NCI-H345 treated with DMSO at 0.1 percent for 48 hours (cell line): Measurements from ENCODE around the gene TTC22.
"Not testable (repeated sequence)": the region's sequence is repeated elsewhere in the genome, so short reads cannot be mapped to it uniquely, and the experiment has no call there.

Experiments used
- DNase-seq: peaks from one replicate; lab custom pipeline; 2025; ENCODE audit not compliant: unreplicated experiment; lab: John Stamatoyannopoulos, UW

TTC22 gene

GRCh38 chr1:54787604-54788003 is 13.5 kb downstream of the TTC22 start:
- no peak for DNase-seq

DNA sequence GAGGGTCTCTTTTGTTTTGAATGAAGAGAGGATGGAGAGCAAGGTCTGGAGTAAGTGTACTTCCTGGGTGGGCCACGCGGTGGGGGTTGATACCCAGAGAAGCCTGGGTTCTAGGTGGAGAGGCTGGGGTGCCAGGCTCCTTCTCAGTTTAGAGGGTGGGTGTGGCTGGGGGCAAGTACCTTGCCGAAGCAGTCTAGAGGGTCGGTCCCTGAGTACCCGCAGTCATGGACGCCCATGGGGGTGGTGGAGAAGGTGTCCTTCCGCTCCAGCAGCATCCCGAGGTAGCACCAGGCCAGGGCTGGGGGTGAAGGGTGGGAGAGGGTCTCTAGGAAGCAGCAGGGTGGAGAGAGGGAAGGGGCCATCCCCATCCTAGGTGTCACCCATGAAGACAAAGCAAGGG is 14.3 kb downstream of the TTC22 start:
- no peak for DNase-seq

- no peak for DNase-seq
These were observed 17.1 kb downstream of the TTC22 start for GRCh38 chr1:54784066-54784465.

DNA sequence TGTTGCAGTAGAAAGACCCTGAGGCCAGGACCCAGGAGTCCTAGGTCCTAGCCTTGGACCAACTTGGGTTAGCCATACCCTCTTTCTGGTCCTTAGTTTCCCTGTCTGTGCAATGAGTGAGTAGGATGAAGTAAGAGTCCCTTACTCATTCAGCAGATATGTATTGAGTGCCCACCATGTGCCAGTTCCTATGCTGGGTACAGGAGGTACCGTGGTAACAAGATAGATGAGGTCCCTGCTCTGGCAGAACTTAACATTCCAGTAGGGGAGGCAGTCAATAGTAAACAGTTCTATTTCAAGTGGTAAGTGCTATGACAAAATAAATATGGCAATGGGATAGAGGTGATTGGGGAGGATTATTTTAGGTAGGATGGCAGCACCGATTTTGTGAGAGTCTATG is 18.5 kb downstream of the TTC22 start:
- no peak for DNase-seq

DNA sequence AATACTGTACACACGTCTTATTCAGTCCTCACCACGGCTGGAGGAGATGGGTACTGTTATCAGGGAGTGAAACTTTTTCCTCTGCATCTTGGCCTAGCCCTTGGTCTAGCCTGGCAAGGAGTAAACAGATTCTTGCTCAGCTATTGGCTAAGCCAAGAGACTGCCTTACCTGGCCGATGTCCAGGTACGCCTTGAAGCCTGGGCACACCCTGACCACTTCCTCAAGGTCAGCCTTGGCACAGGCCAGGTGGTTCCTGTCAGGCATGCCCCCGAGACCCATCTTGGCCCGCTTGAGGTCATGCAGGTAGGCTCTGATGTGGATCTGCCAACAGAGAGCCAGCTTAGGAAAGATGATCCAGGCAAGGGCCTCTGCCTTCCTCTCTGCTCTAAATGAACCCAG is 19.0 kb downstream of the TTC22 start:
- no peak for DNase-seq

DNA sequence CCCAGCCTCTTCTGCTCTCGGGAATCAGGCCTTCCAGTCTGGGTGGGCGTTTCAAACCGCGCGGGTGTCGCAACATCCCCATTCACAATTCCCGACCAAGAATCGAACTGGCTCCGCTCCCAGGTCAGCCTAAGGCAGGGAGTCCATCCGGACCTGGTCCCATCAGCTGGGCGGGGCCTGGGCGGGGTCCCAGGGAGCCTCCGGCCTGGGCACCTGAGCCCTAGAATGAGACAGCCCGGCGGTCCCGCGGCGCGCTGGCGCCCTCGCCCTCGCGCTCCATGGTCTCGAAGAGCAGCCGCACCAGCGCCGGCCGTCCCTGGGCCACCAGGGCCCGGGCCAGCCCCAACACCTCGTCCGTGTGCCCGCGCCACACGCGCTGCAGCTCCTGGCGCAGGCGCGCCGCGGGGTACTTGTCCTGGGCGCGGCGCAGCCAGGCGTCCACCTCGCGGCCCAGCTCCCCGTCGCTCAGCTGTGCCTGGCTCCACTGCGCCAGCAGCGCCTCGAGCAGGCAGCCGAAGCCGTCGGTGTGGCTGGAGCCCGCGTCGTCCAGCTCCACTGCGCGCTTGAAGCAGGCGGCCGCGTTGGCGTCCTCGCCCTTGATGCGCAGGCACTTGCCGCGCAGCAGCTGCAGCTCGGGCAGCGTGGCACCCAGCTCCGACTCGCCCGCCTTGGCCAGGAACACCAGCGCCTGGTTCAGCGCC is 19.9 kb downstream of the TTC22 start:
- DNase-seq: no peak

DNA sequence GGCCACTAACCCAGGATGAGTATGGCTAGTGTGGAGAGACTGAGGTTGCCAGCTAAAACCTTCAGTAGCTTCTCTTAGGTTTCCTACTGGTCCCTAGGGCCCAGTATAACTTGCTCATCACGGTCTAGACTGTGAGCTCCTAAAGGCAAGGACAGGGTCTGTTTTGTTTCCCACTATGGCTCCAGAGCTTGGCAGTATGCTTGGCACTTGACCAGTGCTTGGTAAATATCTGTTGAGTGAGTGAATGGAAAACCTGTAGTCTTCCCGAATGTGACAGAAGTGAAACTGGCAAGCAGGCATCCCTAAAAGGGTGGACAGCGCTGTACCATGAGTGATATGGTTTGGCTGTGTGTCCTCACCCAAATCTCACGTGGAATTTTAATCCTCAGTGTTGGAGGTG is 23.7 kb downstream of the TTC22 start:
- DNase-seq: no peak

DNA sequence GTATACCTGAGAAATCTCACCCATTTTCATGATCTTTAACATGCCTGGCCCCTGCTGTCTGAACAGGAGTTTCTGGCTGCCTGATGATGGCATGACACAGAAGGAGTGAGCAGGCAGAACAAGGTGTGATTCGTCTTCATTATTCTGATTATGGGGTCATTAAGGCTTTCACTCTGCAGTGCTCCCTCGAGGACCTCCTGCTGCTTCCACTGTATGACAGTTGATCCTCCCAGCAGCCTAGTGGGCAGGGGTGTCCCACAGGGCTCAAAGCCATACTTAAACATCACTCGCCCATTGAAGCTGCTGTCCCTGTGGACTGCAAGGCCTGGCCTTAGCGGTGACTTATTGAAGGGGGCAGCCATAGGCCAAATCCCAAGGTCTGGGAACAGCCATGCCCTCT is 24.1 kb downstream of the TTC22 start:
- no peak for DNase-seq

DNA sequence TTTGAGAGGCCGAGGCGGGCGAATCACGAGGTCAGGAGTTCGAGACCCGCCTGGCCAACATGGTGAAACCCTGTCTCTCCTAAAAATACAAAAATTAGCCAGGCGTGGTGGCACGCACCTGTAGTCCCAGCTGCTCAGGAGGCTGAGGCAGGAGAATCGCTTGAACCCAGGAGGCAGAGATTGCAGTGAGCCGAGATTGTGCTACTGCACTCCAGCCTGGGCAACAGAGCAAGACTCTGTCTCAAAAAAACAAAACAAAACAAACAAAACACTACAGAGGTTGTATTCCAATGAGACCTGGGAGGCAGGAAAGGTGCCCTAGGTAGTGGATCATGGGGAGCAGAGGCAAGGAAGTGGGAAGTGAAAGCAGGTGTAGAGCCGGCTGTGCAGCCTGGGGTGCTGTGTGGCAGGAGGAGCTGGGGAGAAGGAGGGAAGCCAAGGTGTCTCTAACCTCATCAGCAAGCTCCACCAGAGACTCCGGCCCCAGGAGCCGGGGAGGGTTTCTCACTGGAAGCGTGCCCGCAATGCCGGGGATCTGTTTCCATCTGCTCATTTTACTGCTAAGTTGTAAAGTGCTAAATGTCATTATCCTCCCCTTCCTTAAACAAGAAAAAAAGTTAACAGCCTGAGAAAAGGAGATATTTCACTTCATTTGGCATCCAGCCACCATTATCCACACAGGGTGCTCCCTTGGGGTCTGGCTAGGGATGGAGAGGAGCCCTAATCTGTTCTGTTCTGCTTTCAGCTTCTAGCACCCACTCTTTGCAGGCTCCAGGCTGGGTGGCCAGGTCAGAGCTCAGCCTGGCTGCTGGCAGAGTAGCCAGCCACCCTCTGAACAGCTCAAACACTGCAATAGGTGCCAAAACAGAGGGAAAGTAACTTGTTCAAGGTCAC is 25.0 kb downstream of the TTC22 start:
- DNase-seq: not testable (repeated sequence)

- DNase-seq: no peak
These were observed 26.2 kb downstream of the TTC22 start for GRCh38 chr1:54774820-54775498.

DNA sequence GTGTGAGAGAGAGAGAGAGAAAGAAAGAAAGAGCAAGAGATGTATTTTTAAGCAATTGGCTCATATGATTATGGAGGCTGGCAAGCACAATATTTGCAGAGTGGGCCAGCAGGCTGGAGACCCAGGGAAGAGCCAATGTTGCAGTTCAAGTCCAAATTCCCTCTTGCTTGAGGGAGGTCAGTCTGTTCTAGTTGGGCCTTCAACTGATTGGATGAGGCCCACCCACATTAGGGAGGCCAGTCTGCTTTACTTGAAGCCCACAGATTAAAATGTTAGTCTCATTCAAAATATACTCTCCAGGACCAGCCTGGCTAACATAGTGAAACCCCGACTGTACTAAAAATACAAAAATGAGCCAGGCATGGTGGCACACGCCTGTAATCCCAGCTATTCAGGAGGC is 28.2 kb downstream of the TTC22 start:
- DNase-seq: no peak

GRCh38 chr1:54768093-54768492 is 33.0 kb downstream of the TTC22 start:
- DNase-seq: no peak

DNA sequence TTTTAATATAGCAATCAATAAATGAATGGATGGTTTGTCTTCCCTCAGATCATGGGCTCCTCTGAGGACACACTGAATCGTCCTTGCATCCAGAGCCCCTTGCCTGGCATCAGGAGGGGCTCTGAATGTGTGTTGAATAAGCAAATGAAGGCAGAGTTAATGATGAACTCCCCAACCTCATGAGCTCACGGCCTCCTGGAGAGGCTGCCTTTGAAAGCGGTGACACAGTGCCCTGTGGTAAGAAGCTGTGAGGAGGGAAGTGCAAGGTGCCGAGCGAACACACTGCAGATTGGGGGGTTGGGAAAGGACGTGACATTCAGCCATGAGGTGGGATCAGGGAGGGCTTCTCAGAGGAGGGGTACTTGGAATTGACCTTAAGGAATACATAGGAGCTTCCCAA is 33.6 kb downstream of the TTC22 start:
- no peak for DNase-seq

DNA sequence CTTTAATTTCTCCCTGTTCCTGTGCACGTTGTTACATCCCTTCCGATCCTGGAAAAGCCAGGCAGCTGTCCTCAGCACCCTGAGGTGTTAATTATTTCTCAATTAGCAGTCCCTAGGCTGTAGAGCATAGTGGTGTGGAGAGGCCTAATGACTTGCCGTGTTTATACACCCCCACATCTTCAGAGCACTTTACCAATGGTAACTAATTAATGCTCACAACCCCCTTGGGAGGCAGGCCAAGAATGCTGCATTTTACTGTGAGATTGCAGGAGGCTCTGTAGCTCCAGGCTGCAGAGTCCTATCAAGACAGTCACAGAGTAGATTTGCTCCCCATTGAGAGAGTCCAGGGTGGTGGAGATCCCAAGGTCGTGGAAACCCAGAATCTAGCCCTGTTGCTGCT is 34.4 kb downstream of the TTC22 start:
- no peak for DNase-seq

DNA sequence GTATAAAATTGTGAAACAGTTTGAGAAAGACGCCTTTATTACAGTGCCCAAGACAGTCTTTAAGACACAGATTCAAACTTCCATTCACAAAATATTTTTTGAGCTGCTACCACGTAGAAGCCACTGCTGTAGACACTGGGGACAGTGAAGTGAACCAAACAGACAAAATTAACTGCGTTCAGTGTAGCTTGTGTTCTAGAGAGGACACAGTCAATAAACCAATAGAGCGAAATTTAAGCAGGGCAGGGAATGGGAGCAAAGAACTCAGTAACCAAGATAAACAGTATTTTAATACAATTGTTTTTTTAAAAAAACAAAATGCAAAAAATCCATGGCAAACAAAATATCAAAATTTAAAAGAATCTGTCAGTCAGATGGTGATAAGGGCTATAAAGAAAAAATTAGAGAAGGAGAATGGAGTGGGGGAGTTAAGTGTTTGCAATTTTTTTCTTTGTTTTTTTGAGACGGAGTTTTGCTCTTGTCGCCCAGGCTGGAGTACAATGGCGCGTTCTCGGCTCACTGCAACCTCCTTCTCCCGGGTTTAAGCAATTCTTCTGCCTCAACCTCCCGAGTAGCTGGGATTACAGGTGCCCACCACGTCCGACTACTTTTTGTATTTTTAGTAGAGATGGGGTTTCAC is 36.1 kb downstream of the TTC22 start:
- DNase-seq: no peak

- DNase-seq: peak; percentile 99
These were observed 36.8 kb downstream of the TTC22 start, which contains the start of gene PARS2 for GRCh38 chr1:54764133-54764921. Gene PARS2 (minus strand): TSS chr1:54764523. CDS start chr1:54759161, 5,362 bp downstream.

- DNase-seq: no peak
These were observed 37.3 kb downstream of the TTC22 start for GRCh38 chr1:54763816-54764132.

- DNase-seq: no peak
These were observed 42.3 kb downstream of the TTC22 start for GRCh38 chr1:54758678-54759348.

DNA sequence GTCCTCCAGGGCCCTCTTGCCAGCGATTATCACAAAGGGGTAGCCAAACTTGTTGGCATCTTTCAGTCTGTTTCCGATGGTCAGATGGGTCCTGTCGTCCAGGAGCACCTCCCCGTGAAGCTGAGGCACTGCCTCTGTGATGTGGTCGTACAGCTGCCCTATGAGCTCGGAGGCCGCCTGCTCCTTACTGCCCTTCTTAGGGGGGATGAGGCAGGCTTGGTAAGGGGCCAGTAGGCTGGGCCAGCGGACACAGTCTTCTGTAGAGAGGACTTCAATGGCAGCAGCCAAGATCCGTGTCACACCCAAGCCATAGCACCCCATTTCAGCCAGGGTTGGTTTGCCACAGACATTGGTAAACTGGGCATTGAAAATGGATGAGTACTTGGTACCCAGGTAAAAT is 43.3 kb downstream of the TTC22 start:
- DNase-seq: no peak
